Right lobe of liver (tissue), 4 donors: Measurements from ENCODE around the gene PDIA3.

Experiments
- POLR2A ChIP-seq: fragments of 450-650 bp; IDR thresholded peaks from one replicate; pipeline ENCODE4 v1.6.1; 2017; ENCODE audit warnings: antibody characterized with exemption, mild to moderate bottlenecking
- TF ChIP-seq, protein P1 (sequence below), 4 donors: fragments of 200-600 bp in 3 of 4; fragments of 450-650 bp in 1 of 4; IDR thresholded peaks; one replicate each; pipeline versions ENCODE4 v1.5.1 to v1.8.0; 2016 to 2022; ENCODE audit warnings: antibody characterized with exemption in 4 of 4, mild to moderate bottlenecking in 2 of 4
- donor health status: DM: no; HTN: no; CAD: no.
- donor health status: DM: no; HTN: no; CAD: no.
- donor health status: DM: no; HTN: yes; CAD: no.

GRCh38 chr15:43794269-43795037, 48.2 kb downstream of the PDIA3 start:
- TF ChIP-seq POLR2A, result no peak
- TF ChIP-seq, protein P1, sequence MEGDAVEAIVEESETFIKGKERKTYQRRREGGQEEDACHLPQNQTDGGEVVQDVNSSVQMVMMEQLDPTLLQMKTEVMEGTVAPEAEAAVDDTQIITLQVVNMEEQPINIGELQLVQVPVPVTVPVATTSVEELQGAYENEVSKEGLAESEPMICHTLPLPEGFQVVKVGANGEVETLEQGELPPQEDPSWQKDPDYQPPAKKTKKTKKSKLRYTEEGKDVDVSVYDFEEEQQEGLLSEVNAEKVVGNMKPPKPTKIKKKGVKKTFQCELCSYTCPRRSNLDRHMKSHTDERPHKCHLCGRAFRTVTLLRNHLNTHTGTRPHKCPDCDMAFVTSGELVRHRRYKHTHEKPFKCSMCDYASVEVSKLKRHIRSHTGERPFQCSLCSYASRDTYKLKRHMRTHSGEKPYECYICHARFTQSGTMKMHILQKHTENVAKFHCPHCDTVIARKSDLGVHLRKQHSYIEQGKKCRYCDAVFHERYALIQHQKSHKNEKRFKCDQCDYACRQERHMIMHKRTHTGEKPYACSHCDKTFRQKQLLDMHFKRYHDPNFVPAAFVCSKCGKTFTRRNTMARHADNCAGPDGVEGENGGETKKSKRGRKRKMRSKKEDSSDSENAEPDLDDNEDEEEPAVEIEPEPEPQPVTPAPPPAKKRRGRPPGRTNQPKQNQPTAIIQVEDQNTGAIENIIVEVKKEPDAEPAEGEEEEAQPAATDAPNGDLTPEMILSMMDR (IDR thresholded peaks at IDR 0.05), result no peak
